ENCODE results near the gene C16orf92. TPM values are rescaled to one million over a fixed set of nuclear protein-coding genes. Genes with fewer than 3 reads are reported as not detected.

C16orf92 gene
- total RNA-seq, 1 experiment from 2014 or later = not detected

- TF ChIP-seq ATF3 (CRISPR knock-in tag; conservative IDR thresholded peaks at IDR 0.05) (no peak), ZNF232 (CRISPR knock-in tag; IDR thresholded peaks at IDR 0.05) (peak; percentile 65; the same call in 1 of the 2 replicates)
These were observed 27.6 kb upstream of the C16orf92 start, which contains the start of gene HIRIP3 (continued) for GRCh38 chr16:29995324-29995910.

- Mint-ChIP-seq H3K27me3 (ENCODE audit: low read depth) (no peaks in the 10 kb centered on the region), H3K27ac (peak within 1 kb of the TSS; percentile 97), H3K36me3 (peaks cover 14% of the 10 kb centered on the region), H3K4me3 (peak within 1 kb of the TSS; percentile 94), H3K9me3 (no peaks in the 10 kb centered on the region), H3K4me1 (peaks cover 20% of the 10 kb centered on the region)
- DNase-seq (ENCODE audit: low spot score) = peak; percentile 100
- peak; percentile 88 for ATAC-seq
- ChIA-PET POLR2A (interaction anchor here (0.6 to 1.2 kb wide), 5 partner anchors 69 to 172 kb away, joined by 3 to 5 read pairs (median 3); partner anchors contain the start of genes ALDOA, CDIPT and SEZ6L2), CTCF (interaction anchor here (0.7 to 1.2 kb wide), 2 partner anchors 119 to 180 kb away, joined by 3 read pairs; partner anchors contain the start of gene PAGR1)
- TF ChIP-seq CBFB (CRISPR knock-in tag; IDR thresholded peaks at IDR 0.05; ENCODE audit: low read depth) = no peak
- 0 out of 2 replicates have a peak, but pooled peaks have one; percentile 45 for TF ChIP-seq JUN (CRISPR knock-in tag; IDR thresholded peaks at IDR 0.05)
- TF ChIP-seq PRDM15 (CRISPR knock-in tag; IDR thresholded peaks at IDR 0.05) = 0 out of 2 replicates have a peak, but pooled peaks have one; percentile 9
- TF ChIP-seq ATF1 (CRISPR knock-in tag; IDR thresholded peaks at IDR 0.05) = no peak; the same call in 1 of the 2 replicates
- peak; percentile 56; the same call in 1 of the 2 replicates for TF ChIP-seq HMGXB4 (CRISPR knock-in tag; IDR thresholded peaks at IDR 0.05)
- TF ChIP-seq ZBTB21 (CRISPR knock-in tag; IDR thresholded peaks at IDR 0.05; ENCODE audit: borderline replicate concordance) = peak; percentile 92
- no peak for TF ChIP-seq ERG (CRISPR knock-in tag; IDR thresholded peaks at IDR 0.05)
- no peak for TF ChIP-seq IRF2 (CRISPR knock-in tag; IDR thresholded peaks at IDR 0.05; ENCODE audit: borderline replicate concordance, low read depth)
- no peak for TF ChIP-seq SMAD4 (CRISPR knock-in tag; IDR thresholded peaks at IDR 0.05)
- no peak for TF ChIP-seq IRF1 (CRISPR knock-in tag; IDR thresholded peaks at IDR 0.05)
- TF ChIP-seq ZNF425 (CRISPR knock-in tag; conservative IDR thresholded peaks at IDR 0.05) = no peak
- 0 out of 2 replicates have a peak, but pooled peaks have one; percentile 38 for TF ChIP-seq PREB (CRISPR knock-in tag; IDR thresholded peaks at IDR 0.05; ENCODE audit: borderline replicate concordance)
- no peak for TF ChIP-seq SOX15 (CRISPR knock-in tag; IDR thresholded peaks at IDR 0.05)
- no peak for TF ChIP-seq RELA (CRISPR knock-in tag; IDR thresholded peaks at IDR 0.05; ENCODE audit: borderline replicate concordance)
- peak; percentile 89 for TF ChIP-seq GABPB1 (CRISPR knock-in tag; IDR thresholded peaks at IDR 0.05)
- TF ChIP-seq CREM (CRISPR knock-in tag; IDR thresholded peaks at IDR 0.05) = peak; percentile 95
- TF ChIP-seq TEAD1 (CRISPR knock-in tag; IDR thresholded peaks at IDR 0.05) = peak; percentile 29; the same call in 1 of the 2 replicates
These were observed 26.9 kb upstream of the C16orf92 start, which contains the start of gene INO80E for GRCh38 chr16:29995911-29996765. TSS of gene INO80E (plus strand) at chr16:29996241. CDS start at chr16:29996311, 70 bp downstream.
